HG02938 (cell line): ENCODE measurements around the gene PTPRH.
"Not testable (repeated sequence)": the region's sequence is repeated elsewhere in the genome, so short reads cannot be mapped to it uniquely, and the experiment has no call there.

Experiments
- ATAC-seq: cut with Tn5 transposase; IDR thresholded peaks from one replicate; pipeline ENCODE4 v1.9.1; 2021; ENCODE audit warnings: mild to moderate bottlenecking, moderate library complexity; ENCODE audit not compliant: unreplicated experiment

PTPRH gene

DNA sequence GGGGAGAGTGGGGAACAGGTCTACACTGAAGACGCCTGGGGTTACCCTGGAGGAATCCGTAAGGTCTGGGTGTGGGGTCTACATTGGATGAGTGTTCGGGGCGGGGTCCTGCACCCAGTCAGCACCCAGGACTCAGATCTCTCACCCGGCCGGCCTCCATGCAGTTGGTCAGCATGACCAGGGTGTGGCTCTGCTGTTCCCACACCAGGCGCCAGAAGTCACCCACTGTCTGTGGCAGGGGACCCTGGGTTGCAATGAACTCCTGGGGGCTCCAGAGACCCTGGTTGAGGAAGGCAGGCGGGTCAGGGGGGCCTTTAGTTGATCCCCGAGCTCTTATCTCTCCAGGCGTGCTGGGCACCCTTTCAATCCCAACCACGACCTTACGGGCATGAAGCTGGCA is 23.2 kb downstream of the PTPRH start:
- ATAC-seq = no peak

DNA sequence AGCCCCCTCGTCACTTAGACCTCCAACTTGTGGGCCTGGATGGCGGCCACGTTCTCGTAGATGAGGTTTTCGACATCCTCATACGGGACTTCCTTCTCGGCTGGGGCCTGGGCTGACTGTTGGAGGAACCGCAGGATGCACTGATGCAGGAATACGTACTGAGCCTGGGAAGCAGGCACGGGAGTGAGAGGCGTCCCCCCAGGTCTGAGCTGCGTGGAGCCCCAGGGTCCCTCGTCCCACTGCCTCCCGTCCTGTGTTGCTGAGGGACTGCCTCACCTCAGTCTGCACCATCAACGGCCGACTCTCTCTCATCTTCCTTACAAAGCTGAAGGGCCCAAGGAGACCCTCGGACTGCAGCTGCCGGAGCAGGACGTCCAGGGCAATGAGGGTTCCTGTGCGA is 27.6 kb downstream of the PTPRH start:
- ATAC-seq = no peak

DNA sequence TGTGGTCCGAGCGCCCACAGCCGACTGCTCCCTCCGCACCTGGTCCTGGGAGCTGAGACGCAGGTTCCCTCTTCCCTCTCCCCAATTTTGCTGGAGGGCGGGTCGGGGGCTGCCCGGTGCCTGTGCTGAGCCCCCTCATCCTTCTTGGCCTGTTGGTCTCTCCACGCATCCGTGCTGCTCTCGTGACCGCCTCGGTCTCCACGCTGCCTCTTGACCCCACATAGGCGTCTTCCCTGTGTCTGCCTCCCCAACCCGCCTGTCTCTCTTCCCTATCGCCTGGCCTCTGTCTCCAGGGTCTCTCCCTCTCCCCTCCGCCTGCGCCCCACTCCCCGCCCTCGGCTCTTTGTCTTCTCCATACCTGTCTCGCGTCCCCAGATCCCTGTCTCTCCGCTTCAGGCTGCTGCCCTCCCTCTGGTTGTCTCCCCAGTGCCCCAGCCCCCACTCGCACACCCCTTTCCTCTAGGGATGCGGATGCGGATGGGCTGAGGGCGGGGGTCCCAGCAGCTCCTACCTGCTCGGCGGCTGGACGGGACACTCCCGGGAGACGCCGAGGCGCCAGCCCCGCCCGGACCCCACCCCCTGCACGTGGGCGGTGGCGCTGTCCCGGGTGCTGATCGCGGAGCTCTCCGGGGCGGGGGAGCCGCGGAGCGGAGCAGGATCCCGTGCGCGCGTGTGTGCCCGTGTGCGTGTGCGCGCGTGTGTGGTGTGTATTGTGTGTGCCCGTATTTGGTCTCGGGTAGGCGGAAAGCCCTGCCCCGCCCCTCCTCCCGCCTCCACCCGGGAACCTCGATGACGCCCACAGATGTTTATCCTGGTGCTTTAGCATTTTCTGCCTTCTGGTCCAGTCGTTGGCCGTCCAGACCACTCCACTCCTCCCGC is 29.5 kb downstream of the PTPRH start, which contains the start of gene SYT5:
SYT5 (minus strand) TSS at position 684 of the 879 bp plus-strand sequence. CDS start 1,248 bp downstream, outside the sequence.
- ATAC-seq = no peak

DNA sequence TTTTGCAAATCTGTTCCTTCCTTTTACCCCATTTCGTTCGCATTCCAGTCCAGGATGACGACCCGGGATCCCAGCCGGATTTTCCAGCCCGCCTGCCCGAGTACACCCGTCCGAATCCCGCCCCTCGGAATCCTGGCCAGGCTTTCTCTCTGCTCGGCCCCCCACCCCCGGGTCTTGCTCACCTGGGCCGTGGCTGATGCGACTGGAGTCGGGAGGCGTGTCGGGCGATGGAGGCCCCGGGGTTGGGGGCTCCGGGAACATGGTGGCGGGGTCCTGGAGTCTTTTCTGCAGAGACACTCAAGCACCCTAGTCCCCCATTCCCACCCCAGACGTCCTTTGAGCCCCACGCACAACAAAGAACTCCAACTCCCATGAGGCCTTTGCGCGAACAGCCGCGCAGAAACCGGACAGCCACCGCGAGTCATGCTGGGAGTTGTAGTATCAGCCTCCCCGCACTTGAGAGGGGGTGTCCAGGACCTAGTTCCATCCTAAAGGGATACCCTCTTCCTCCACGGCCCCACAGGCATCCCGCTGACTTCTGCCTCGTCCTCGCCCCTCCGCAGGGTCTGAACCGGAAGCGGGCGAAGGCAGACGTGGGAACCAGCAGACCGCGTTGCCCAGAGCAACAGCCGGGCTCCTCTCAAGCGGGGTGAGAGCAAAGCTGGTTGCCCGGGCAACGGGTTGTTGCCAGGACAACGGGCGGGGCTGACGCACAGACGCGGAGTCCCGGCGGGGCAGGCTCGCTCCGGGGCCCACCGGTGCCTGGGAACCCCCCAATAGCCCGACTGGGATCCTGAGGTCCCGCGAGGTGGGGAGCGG is 30.3 kb downstream of the PTPRH start:
- peak; percentile 79 for ATAC-seq

DNA sequence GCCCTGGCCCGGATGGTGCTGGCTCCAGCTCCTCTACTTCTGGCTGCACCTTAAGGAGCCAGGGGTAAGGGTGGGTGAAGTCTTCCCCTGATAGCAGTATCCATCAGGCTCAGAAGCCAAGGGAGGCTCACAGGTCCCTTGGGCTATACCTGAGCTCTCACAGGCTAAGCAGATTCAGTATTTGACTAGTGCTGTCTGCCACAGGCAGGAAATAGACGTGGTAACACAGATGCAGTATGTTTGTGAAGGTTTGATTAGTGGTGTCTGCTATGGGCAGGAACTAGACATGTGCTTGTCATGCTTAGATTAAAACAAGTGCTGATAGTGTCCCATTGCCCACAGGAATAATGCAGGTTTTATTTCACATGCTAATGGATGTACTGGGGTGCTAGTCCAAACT is 33.2 kb downstream of the PTPRH start:
- no peak for ATAC-seq

DNA sequence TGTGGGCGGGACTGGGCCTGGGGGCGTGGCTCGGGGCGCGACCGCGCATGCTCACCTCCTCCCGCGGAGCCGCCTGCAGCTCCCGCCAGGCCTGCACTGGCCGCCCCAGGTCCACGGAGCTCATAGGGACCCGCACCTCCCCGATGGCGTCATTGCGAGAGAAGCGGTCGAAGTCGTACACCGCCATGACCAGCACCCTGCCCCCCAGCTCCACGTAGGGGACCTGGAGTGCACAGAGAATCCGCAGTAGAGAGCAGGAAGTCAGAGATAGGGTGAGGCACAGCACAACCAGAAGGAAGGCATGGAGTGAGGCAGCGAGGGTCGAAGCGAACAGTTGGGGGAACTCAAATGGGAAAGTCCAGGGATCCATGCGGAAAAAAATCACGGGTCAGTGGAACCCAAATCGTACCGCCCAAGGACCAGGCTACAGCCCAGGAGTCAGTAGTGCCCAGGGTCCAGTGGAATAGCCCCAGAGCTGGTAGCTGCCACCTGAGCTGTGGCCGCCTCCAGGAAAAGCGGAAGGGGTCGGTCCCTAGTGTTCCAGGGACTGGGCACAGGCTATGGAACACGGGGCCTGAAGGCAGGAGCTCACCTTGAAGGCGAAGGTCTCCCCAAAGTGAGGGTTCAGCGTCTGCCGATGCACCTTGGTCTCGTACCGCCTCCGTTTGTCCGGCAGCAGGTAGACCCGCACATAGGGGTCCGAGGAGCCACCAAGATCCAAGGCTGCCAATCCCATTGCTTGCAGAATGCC is 34.0 kb downstream of the PTPRH start:
- ATAC-seq = no peak

DNA sequence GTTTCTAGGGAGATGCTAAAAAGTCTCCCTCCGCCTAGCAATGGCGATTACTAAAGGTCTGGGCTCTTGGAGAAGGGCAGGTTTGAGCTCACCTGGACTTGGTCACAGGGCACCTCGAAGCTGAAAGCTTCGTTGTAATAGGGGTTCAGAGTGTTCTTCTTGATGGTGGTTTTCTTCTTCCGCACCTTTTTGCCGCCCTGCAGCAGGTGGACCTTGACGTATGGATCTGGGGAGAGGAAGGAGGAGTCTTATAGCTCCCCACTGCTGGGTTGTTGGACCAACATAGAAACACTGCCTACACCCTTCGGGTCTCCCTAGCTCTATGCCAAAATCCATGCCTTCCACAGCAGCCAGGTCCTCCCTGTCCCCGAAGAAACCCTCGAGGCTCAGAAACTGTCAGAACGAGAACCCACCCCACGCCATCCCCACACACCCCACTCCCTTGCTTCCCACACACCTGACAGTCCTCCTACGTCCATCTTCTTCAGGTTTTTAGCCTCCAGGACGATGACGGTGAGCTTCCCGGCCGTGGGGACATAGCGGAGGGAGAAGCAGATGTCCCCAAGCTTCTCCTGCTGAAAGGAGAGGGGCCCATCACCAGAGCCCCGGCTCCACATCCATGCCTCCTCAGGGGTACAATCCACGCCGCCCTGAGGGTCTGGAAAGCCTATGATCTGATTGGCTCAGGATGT is 34.7 kb downstream of the PTPRH start:
- no peak for ATAC-seq

DNA sequence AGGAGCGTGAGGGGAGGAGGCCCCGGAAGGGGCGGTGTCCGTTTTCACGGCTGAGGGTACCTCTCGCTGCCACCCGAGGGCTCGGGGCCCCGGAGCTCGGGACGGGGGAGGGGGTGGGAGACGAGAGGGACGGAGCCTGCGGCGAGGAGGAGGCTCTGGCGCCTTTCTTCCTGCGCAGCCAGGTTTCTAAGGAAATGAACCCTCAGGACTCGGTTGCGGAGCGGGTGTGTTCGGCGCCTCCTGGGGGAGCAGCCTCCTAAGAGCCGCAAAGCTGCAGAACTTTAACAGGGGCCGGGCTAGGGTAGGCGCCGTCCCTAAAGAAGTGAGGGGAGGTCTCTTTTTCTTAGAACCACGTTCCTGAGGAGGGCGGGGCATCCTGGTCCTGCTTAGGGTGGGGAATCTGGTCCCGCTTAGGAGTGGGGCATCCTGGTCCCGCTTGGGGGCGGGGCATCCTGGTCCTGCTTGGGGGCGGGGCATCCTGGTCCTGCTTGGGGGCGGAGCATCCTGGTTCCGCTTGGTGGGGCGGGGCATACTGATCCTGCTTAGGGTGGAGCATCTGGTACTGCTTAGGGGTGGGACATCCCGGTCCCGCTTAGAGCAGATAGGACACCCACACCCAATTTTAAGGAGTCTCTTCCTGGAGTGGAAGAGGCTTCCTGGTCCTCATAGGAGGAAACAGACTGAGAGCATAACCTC is 35.4 kb downstream of the PTPRH start:
- ATAC-seq = no peak

DNA sequence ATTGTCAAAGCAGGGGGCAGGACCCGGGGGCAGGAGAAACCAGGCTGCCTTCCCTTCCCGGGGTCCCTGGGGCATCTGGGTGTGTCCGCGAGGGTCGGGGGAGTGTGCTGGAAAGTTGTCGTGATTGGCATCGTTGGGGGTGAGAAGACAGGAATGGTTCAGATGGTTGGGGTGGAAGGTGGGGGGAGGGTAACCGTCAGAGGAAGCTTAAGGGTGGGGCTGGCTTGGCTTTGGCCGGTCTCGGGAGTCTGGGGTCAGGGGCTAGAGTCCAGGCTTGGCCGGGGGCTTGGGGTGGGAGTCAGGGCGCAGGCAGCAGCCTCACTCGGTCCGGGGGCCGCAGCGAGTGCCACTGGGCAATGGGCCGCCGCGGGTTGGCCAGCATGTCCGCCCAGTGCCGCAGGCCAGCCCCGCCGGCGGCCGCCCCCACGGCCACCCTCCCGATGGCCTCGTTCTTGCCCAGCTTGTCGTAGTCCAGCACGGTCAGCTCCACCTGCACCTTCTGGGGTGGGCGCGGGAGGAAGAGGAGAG is 36.1 kb downstream of the PTPRH start:
- no peak for ATAC-seq

DNA sequence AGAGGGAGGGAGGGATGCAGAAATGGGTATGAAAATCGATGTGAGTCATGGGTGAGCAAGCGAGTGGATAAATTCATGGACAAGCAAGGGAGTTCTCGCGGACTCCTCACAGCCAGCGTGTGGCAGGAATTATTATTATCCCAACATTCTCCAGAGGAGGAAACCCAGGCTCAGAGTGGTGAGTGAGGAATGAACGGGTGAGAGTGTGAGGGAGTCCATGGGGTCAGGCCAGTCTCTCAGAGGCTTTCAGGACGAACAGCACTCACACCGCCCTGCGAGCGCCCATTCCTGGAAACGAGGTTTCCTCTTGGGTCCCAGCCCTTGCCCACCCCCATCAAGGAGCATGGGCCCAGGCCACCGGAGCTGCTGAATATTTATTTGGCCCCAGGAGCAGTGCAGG is 36.6 kb downstream of the PTPRH start:
- no peak for ATAC-seq

DNA sequence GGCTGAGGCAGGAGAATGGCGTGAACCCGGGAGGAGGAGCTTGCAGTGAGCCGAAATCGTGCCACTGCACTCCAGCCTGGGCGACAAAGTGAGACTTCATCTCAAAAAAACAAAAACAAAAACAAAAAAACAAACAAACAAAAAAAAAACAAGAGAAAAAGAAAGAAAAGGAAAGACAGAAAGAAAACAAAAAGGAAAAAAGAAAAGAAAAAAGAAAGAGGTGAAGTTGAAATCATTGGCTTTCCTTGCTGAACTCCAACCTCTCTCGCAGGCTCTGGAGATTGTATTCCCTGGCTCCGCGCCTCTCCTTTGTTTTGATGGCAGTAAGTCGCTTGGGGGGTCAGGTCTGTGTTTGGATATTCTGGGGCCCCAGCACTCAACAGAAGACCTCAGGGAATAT is 37.0 kb downstream of the PTPRH start:
- not testable (repeated sequence) for ATAC-seq

DNA sequence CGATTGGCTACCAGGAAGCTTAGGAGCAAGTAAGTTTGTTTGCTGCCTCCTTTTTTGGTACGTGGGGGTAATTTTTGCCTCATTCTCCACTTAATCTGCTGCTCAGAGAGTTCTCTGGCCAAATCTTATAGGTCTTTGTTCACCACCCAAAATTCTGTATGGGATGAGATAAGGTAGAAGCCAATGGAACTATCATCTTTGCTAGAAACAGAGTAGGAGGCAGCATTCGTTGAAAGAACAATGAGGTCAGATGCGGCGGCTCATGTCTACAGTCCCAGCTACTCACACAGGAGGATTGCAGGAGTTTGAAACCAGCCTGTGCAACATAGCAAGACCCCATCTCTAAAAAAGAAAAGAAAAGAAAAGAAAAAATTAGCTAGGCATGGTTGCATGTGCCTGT is 37.9 kb downstream of the PTPRH start:
- no peak for ATAC-seq

DNA sequence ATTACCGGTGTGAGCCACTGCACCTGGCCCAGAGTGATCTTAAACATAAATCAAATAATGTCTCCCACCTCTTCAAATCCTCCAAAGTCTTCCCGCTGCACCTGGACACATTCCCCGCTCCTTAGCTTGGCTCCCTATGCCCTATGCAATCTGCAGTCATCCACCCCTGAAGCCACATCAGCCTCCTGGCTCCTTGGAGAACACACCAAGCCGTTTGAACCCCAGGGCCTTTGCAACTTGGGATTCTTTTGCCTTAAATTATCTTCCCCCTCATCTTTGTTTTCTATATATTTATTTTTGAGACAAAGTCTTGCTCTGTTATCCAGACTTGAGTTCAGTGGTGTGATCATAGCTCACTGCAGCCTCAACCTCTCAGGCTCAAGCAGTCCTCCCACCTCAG is 40.2 kb downstream of the PTPRH start:
- no peak for ATAC-seq

DNA sequence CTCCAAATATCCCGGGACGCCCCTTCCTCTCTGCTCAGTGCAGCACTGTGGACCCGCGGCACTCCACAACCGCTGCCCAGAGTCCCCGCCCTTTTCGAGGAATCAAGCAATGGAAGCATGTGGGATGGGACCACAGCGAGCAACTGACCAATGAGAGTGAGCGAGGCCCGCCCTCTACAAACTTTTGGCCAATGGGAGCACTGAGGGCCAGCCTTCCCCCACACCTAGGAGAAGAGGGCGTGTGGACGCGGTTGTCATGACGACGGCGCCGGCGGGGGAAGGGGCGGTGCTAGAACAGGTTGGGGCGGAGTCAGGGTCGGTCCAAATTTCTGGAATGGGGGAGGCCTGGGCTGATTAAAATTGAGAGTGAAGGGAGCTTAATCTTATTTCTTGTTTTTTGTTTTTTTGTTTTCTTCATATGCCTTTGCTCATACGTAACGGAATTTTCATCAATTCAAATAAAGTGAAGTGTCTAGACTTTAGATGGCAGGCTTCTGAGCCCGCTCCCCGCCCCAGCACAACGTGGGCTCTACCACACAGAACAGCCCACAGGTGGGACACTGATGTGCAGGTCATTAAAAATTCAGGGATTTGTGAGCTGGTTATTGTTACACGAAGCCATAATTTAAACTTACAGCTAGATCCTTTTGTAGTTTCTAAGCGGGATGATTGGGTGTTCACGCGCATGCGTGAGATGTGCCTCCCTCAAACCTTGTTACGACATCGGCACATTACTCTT is 42.6 kb downstream of the PTPRH start, which contains the start of gene DNAAF3:
DNAAF3 (minus strand) TSS at position 84 of the 739 bp plus-strand sequence. CDS start 200 bp downstream, outside the sequence.
- peak; percentile 75 for ATAC-seq

DNA sequence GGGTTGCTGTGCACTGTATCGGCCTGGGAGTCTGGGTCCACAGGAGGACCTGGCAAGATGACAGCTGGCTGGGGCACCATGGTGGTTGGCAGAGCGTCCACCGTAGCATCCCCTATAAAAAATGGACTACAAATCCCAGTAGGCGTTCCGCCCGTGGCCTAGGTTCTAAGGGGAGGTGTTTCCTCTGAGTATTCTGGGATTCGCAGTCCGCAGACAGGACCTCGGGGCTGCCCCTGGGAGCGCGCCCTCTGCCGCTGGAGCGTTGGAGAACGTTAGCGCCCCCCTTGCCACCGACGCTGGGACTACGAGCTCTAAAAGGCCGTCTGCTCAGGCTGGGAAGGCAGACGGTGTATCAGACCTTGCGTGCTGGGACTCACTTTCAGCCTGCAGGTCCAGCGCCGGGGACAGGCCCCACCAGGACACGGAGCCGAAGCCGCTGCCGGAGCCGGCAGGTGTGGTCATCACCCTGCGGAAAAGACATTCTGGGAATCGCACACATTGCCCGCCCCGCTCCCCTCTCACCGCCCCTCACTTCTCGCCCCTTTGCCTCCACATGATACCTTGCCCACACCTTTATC is 43.3 kb downstream of the PTPRH start:
- no peak for ATAC-seq

DNA sequence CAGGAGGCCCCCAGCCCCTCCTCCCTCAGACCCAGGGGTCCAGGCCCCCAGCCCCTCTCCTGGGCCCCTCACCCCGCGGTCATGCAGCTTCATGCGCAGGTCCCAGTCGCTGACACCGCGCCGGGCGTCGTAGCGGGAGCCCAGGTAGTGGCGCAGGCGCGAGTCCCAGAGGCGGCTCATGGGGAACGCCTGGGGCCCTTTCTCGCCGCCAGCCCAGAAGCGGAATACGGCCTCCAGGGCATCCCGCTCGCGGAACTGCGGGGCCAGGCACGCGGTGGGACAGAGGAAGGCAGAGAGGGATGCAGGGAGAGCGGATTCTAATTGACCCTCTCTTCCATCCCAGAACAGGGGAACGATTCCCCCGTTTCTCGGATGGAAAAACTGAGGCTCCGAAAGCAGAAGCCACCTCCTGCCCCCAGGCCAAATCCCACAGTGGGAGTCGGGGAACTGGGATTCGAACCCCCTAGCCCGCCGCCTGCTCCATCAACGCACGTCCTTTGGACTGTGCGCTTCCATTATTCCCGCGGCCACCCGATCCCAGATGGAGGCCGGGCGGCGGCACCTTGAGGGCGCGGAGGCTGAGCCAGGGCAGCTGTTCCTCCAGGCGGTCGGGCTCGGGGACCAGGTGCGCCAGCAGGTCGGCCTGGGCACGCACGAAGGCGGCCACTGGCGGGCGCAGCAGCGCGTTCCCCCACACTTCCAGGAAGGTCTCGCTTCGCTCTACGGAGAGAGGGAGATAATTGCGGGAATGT is 47.6 kb downstream of the PTPRH start:
- ATAC-seq = no peak

DNA sequence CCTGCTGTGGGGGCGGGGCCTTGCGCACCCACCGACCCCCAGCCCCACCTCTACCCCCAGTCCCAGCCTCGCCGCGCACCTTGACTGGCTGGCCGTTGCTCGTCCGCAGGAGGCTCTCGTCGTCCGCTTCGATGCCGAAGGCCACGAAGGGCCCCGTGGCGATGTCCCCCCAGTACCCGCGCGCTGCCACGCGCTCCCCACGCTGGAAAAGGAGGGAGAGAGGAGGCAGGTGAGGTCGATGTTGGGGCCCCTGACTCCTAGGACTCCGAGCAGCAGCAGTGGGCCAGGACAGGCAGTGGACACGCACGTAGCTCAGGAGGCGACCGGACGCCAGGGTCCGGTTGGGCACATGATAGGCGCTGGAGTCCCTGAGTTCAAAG is 48.3 kb downstream of the PTPRH start:
- no peak for ATAC-seq
